Measurements from ENCODE around the gene ARHGEF10L. TPM values are rescaled to one million over a fixed set of nuclear protein-coding genes. Genes with fewer than 3 reads are reported as not detected.

The ARHGEF10L gene
- total RNA-seq, 1 donor from 2014 or later = 89.8 TPM

- Mint-ChIP-seq H3K4me1 (ENCODE audit: low read depth, unreplicated experiment) (peaks cover 32% of the 10 kb centered on the region), H3K27ac (ENCODE audit: unreplicated experiment) (no peak overlapping the region), H3K27me3 (ENCODE audit: unreplicated experiment) (peaks cover 4% of the 10 kb centered on the region), H3K9me3 (ENCODE audit: unreplicated experiment) (peaks cover 7% of the 10 kb centered on the region), H3K4me3 (ENCODE audit: unreplicated experiment) (no peak overlapping the region), H3K36me3 (ENCODE audit: unreplicated experiment) (no peaks in the 10 kb centered on the region)
- TF ChIP-seq CTCF (IDR thresholded peaks at IDR 0.05; ENCODE audit: partially characterized antibody, unreplicated experiment) = no peak
- DNase-seq = no peak
Observed at GRCh38 chr1:17544776-17545350, 5.4 kb downstream of the ARHGEF10L start.

GRCh38 chr1:17545356-17545755 is 5.9 kb downstream of the ARHGEF10L start:
- H3K9me3 Mint-ChIP-seq (ENCODE audit: unreplicated experiment) = peaks cover 7% of the 10 kb centered on the region
- H3K4me1 Mint-ChIP-seq (ENCODE audit: low read depth, unreplicated experiment) = peaks cover 35% of the 10 kb centered on the region
- H3K27me3 Mint-ChIP-seq (ENCODE audit: unreplicated experiment) = peaks cover 4% of the 10 kb centered on the region
- TF ChIP-seq CTCF (IDR thresholded peaks at IDR 0.05; ENCODE audit: partially characterized antibody, unreplicated experiment) = no peak
- H3K4me3 Mint-ChIP-seq (ENCODE audit: unreplicated experiment) = peak overlapping the region; percentile 45
- DNase-seq = no peak
- no peaks in the 10 kb centered on the region for H3K36me3 Mint-ChIP-seq (ENCODE audit: unreplicated experiment)
- peak overlapping the region; percentile 2 for H3K27ac Mint-ChIP-seq (ENCODE audit: unreplicated experiment)

- peaks cover 11% of the 10 kb centered on the region for H3K27me3 Mint-ChIP-seq (ENCODE audit: unreplicated experiment)
- no peaks in the 10 kb centered on the region for H3K36me3 Mint-ChIP-seq (ENCODE audit: unreplicated experiment)
- H3K4me3 Mint-ChIP-seq (ENCODE audit: unreplicated experiment) = peak overlapping the region; percentile 52
- H3K27ac Mint-ChIP-seq (ENCODE audit: unreplicated experiment) = no peak overlapping the region
- no peak for TF ChIP-seq CTCF (IDR thresholded peaks at IDR 0.05; ENCODE audit: partially characterized antibody, unreplicated experiment)
- peaks cover 46% of the 10 kb centered on the region for H3K4me1 Mint-ChIP-seq (ENCODE audit: low read depth, unreplicated experiment)
- DNase-seq = no peak
- peaks cover 7% of the 10 kb centered on the region for H3K9me3 Mint-ChIP-seq (ENCODE audit: unreplicated experiment)
Observed at GRCh38 chr1:17546946-17547670, 7.6 kb downstream of the ARHGEF10L start.

GRCh38 chr1:17549384-17549783 is 9.9 kb downstream of the ARHGEF10L start:
- no peak overlapping the region for H3K4me3 Mint-ChIP-seq (ENCODE audit: unreplicated experiment)
- no peak for TF ChIP-seq CTCF (IDR thresholded peaks at IDR 0.05; ENCODE audit: partially characterized antibody, unreplicated experiment)
- DNase-seq = no peak

More at GRCh38 chr1:17549384-17549783, 9.9 kb downstream of the ARHGEF10L start:
- Mint-ChIP-seq H3K4me1 (ENCODE audit: low read depth, unreplicated experiment) (peaks cover 46% of the 10 kb centered on the region), H3K9me3 (ENCODE audit: unreplicated experiment) (peaks cover 7% of the 10 kb centered on the region), H3K27me3 (ENCODE audit: unreplicated experiment) (peaks cover 15% of the 10 kb centered on the region), H3K36me3 (ENCODE audit: unreplicated experiment) (no peaks in the 10 kb centered on the region), H3K27ac (ENCODE audit: unreplicated experiment) (no peak overlapping the region)

Measured in glutamatergic neuron (in vitro differentiated cells).